Measurements from ENCODE around the gene C17orf67.
A peak's percentile ranks its signal among the peaks of the same experiment; 100 is the strongest.

The C17orf67 gene

GRCh38 chr17:56809106-56809819, 24.5 kb downstream of the C17orf67 start:
- H3K23ac ChIP-seq (ENCODE audit: low read depth, low read length, poor library complexity) = peak overlapping the region; percentile 9
- H3K18ac ChIP-seq (ENCODE audit: low read length) = no peak overlapping the region
- H3K27ac ChIP-seq (replicated peaks; ENCODE audit: low read length) = no peak overlapping the region
- H2BK15ac ChIP-seq (ENCODE audit: low read length) = no peak overlapping the region
- H2AFZ ChIP-seq (ENCODE audit: low read length) = no peak overlapping the region
- no peak overlapping the region for H3K4ac ChIP-seq (ENCODE audit: low read length)
- no peak overlapping the region for H4K91ac ChIP-seq (ENCODE audit: low read depth, low read length, poor library complexity)
- no peak overlapping the region for H3K9ac ChIP-seq (ENCODE audit: low read depth, low read length, poor library complexity)
- no peaks in the 10 kb centered on the region for H3K36me3 ChIP-seq (replicated peaks in 1 of 2; ENCODE audit: control insufficient read depth in 2 of 2, insufficient read depth in 2 of 2, low read length in 2 of 2)
- no peak overlapping the region for H2AK5ac ChIP-seq (ENCODE audit: low read depth, low read length)
- peaks cover 0 to 10% of the 10 kb centered on the region in 2 donors for H3K4me1 ChIP-seq (ENCODE audit: control insufficient read depth in 2 of 2, insufficient read depth in 1 of 2, low read depth in 1 of 2, low read length in 2 of 2)
- WGBS, 2 donors (ENCODE audit: extremely low coverage in 2 of 2, insufficient read length in 2 of 2, insufficient replicate concordance in 1 of 2) = 100% methylated on average over 1 to 4 of the region's 9 CpGs
- H3K4me3 ChIP-seq (ENCODE audit: low read length in 2 of 2) = no peak overlapping the region
- no peak overlapping the region for H3K14ac ChIP-seq (ENCODE audit: low read length)
- peaks cover 0 to 25% (median 0%) of the 10 kb centered on the region in 3 experiments for H3K27me3 ChIP-seq (ENCODE audit: control insufficient read depth in 3 of 3, insufficient read depth in 3 of 3, low read depth in 1 of 3, low read length in 3 of 3)
- no peak overlapping the region for H3K4me2 ChIP-seq (ENCODE audit: insufficient read depth, low read length, poor library complexity, severe bottlenecking)
- H4K8ac ChIP-seq (ENCODE audit: low read depth, low read length) = no peak overlapping the region
- no peaks in the 10 kb centered on the region for H3K79me1 ChIP-seq (ENCODE audit: low read depth, low read length)
- no peaks in the 10 kb centered on the region for H3K9me3 ChIP-seq (replicated peaks in 1 of 2; ENCODE audit: control insufficient read depth in 2 of 2, insufficient read depth in 1 of 2, low read depth in 1 of 2, low read length in 2 of 2)
- H2BK5ac ChIP-seq (ENCODE audit: low read length) = no peak overlapping the region
- H2BK120ac ChIP-seq (ENCODE audit: low read depth, low read length) = no peak overlapping the region
- DNase-seq (ENCODE audit: low spot score) = no peak
- peak overlapping the region; percentile 61 for H2BK12ac ChIP-seq (ENCODE audit: low read length)

- no peak overlapping the region for H3K18ac ChIP-seq (ENCODE audit: low read length)
- H2BK120ac ChIP-seq (ENCODE audit: low read depth, low read length) = no peak overlapping the region
- H3K9me3 ChIP-seq (replicated peaks in 1 of 2; ENCODE audit: control insufficient read depth in 2 of 2, insufficient read depth in 1 of 2, low read depth in 1 of 2, low read length in 2 of 2) = no peaks in the 10 kb centered on the region
- H2BK5ac ChIP-seq (ENCODE audit: low read length) = no peak overlapping the region
- H3K4ac ChIP-seq (ENCODE audit: low read length) = no peak overlapping the region
- H2AK5ac ChIP-seq (ENCODE audit: low read depth, low read length) = no peak overlapping the region
- no peak overlapping the region for H3K4me3 ChIP-seq (ENCODE audit: low read length in 2 of 2)
- no peak overlapping the region for H3K23ac ChIP-seq (ENCODE audit: low read depth, low read length, poor library complexity)
- no peaks in the 10 kb centered on the region for H3K79me1 ChIP-seq (ENCODE audit: low read depth, low read length)
- H2AFZ ChIP-seq (ENCODE audit: low read length) = peak overlapping the region; percentile 74
- no peak for DNase-seq (ENCODE audit: low spot score)
- no peak overlapping the region for H3K4me2 ChIP-seq (ENCODE audit: insufficient read depth, low read length, poor library complexity, severe bottlenecking)
- no peak overlapping the region for H3K14ac ChIP-seq (ENCODE audit: low read length)
- H2BK15ac ChIP-seq (ENCODE audit: low read length) = no peak overlapping the region
- peaks cover 0 to 10% of the 10 kb centered on the region in 2 donors for H3K4me1 ChIP-seq (ENCODE audit: control insufficient read depth in 2 of 2, insufficient read depth in 1 of 2, low read depth in 1 of 2, low read length in 2 of 2)
- no peaks in the 10 kb centered on the region for H3K36me3 ChIP-seq (replicated peaks in 1 of 2; ENCODE audit: control insufficient read depth in 2 of 2, insufficient read depth in 2 of 2, low read length in 2 of 2)
- no peak overlapping the region for H3K9ac ChIP-seq (ENCODE audit: low read depth, low read length, poor library complexity)
- WGBS, 2 donors (ENCODE audit: extremely low coverage in 2 of 2, insufficient read length in 2 of 2, insufficient replicate concordance in 1 of 2) = no CpG with 5 or more reads among the region's 3 CpGs
- peaks cover 0 to 24% (median 0%) of the 10 kb centered on the region in 3 experiments for H3K27me3 ChIP-seq (ENCODE audit: control insufficient read depth in 3 of 3, insufficient read depth in 3 of 3, low read depth in 1 of 3, low read length in 3 of 3)
- H4K8ac ChIP-seq (ENCODE audit: low read depth, low read length) = no peak overlapping the region
- H2BK12ac ChIP-seq (ENCODE audit: low read length) = no peak overlapping the region
- H3K27ac ChIP-seq (replicated peaks; ENCODE audit: low read length) = no peak overlapping the region
- no peak overlapping the region for H4K91ac ChIP-seq (ENCODE audit: low read depth, low read length, poor library complexity)
Measured at GRCh38 chr17:56808503-56808902, 25.2 kb downstream of the C17orf67 start.

- no peak overlapping the region for H3K4ac ChIP-seq (ENCODE audit: low read length)
- no peaks in the 10 kb centered on the region for H3K9me3 ChIP-seq (replicated peaks in 1 of 2; ENCODE audit: control insufficient read depth in 2 of 2, insufficient read depth in 1 of 2, low read depth in 1 of 2, low read length in 2 of 2)
- H2AK5ac ChIP-seq (ENCODE audit: low read depth, low read length) = no peak overlapping the region
- no peak overlapping the region for H3K18ac ChIP-seq (ENCODE audit: low read length)
- H4K8ac ChIP-seq (ENCODE audit: low read depth, low read length) = no peak overlapping the region
- H4K91ac ChIP-seq (ENCODE audit: low read depth, low read length, poor library complexity) = no peak overlapping the region
- WGBS, 2 donors (ENCODE audit: extremely low coverage in 2 of 2, insufficient read length in 2 of 2, insufficient replicate concordance in 1 of 2) = no CpG with 5 or more reads among the region's 3 CpGs
- H2AFZ ChIP-seq (ENCODE audit: low read length) = no peak overlapping the region
- H3K79me1 ChIP-seq (ENCODE audit: low read depth, low read length) = no peaks in the 10 kb centered on the region
- H3K9ac ChIP-seq (ENCODE audit: low read depth, low read length, poor library complexity) = no peak overlapping the region
- H3K23ac ChIP-seq (ENCODE audit: low read depth, low read length, poor library complexity) = no peak overlapping the region
- no peak overlapping the region for H3K14ac ChIP-seq (ENCODE audit: low read length)
- H2BK12ac ChIP-seq (ENCODE audit: low read length) = no peak overlapping the region
- peaks cover 0 to 7% of the 10 kb centered on the region in 2 donors for H3K4me1 ChIP-seq (ENCODE audit: control insufficient read depth in 2 of 2, insufficient read depth in 1 of 2, low read depth in 1 of 2, low read length in 2 of 2)
- no peak overlapping the region for H3K4me3 ChIP-seq (ENCODE audit: low read length in 2 of 2)
- no peak overlapping the region for H2BK15ac ChIP-seq (ENCODE audit: low read length)
- no peak overlapping the region for H3K27ac ChIP-seq (replicated peaks; ENCODE audit: low read length)
- H2BK5ac ChIP-seq (ENCODE audit: low read length) = no peak overlapping the region
- no peaks in the 10 kb centered on the region for H3K36me3 ChIP-seq (replicated peaks in 1 of 2; ENCODE audit: control insufficient read depth in 2 of 2, insufficient read depth in 2 of 2, low read length in 2 of 2)
- peaks cover 0 to 18% (median 0%) of the 10 kb centered on the region in 3 experiments for H3K27me3 ChIP-seq (ENCODE audit: control insufficient read depth in 3 of 3, insufficient read depth in 3 of 3, low read depth in 1 of 3, low read length in 3 of 3)
- no peak overlapping the region for H3K4me2 ChIP-seq (ENCODE audit: insufficient read depth, low read length, poor library complexity, severe bottlenecking)
- no peak overlapping the region for H2BK120ac ChIP-seq (ENCODE audit: low read depth, low read length)
- DNase-seq (ENCODE audit: low spot score) = no peak
Measured at GRCh38 chr17:56807723-56808122, 26.0 kb downstream of the C17orf67 start.

GRCh38 chr17:56806949-56807348, 26.8 kb downstream of the C17orf67 start:
- Histone ChIP-seq H3K4me1 (ENCODE audit: control insufficient read depth in 2 of 2, insufficient read depth in 1 of 2, low read depth in 1 of 2, low read length in 2 of 2) (peaks cover 0 to 7% of the 10 kb centered on the region in 2 donors), H3K14ac (ENCODE audit: low read length) (no peak overlapping the region), H3K9me3 (replicated peaks in 1 of 2; ENCODE audit: control insufficient read depth in 2 of 2, insufficient read depth in 1 of 2, low read depth in 1 of 2, low read length in 2 of 2) (no peaks in the 10 kb centered on the region), H3K23ac (ENCODE audit: low read depth, low read length, poor library complexity) (no peak overlapping the region), H3K9ac (ENCODE audit: low read depth, low read length, poor library complexity) (no peak overlapping the region), H3K4me2 (ENCODE audit: insufficient read depth, low read length, poor library complexity, severe bottlenecking) (no peak overlapping the region), H2BK15ac (ENCODE audit: low read length) (no peak overlapping the region), H2AK5ac (ENCODE audit: low read depth, low read length) (no peak overlapping the region), H2BK5ac (ENCODE audit: low read length) (no peak overlapping the region), H2AFZ (ENCODE audit: low read length) (peak overlapping the region; percentile 10), H3K18ac (ENCODE audit: low read length) (no peak overlapping the region), H3K79me1 (ENCODE audit: low read depth, low read length) (no peaks in the 10 kb centered on the region), H3K4ac (ENCODE audit: low read length) (no peak overlapping the region), H3K36me3 (replicated peaks in 1 of 2; ENCODE audit: control insufficient read depth in 2 of 2, insufficient read depth in 2 of 2, low read length in 2 of 2) (no peaks in the 10 kb centered on the region), H2BK120ac (ENCODE audit: low read depth, low read length) (no peak overlapping the region), H4K91ac (ENCODE audit: low read depth, low read length, poor library complexity) (no peak overlapping the region), H3K27ac (replicated peaks; ENCODE audit: low read length) (no peak overlapping the region), H3K4me3 (ENCODE audit: low read length in 2 of 2) (no peak overlapping the region), H2BK12ac (ENCODE audit: low read length) (no peak overlapping the region), H4K8ac (ENCODE audit: low read depth, low read length) (no peak overlapping the region), H3K27me3 (ENCODE audit: control insufficient read depth in 3 of 3, insufficient read depth in 3 of 3, low read depth in 1 of 3, low read length in 3 of 3) (peaks cover 0 to 13% (median 0%) of the 10 kb centered on the region in 3 experiments)
- WGBS, 2 donors (ENCODE audit: extremely low coverage in 2 of 2, insufficient read length in 2 of 2, insufficient replicate concordance in 1 of 2) = no CpG with 5 or more reads among the region's 4 CpGs
- no peak for DNase-seq (ENCODE audit: low spot score)

Data from neuronal stem cell (in vitro differentiated cells).